ENCODE measurements around the gene USP36. TPM values are rescaled to one million over a fixed set of nuclear protein-coding genes. Genes with fewer than 3 reads are reported as not detected.

Gene USP36
- total RNA-seq, 2 donors from 2014 or later: 31.2 to 66.6 TPM

GRCh38 chr17:78864117-78864516 is 23.5 kb upstream of the USP36 start:
- Histone ChIP-seq H3K4me1 (replicated peaks) (no peaks in the 10 kb centered on the region), H3K36me3 (no peaks in the 10 kb centered on the region), H3K27me3 (replicated peaks; ENCODE audit: insufficient read depth) (no peaks in the 10 kb centered on the region), H3K9me3 (no peaks in the 10 kb centered on the region), H3K27ac (no peak overlapping the region), H3K4me3 (no peak overlapping the region)
- TF ChIP-seq POLR2A (IDR thresholded peaks at IDR 0.05) (no peak), POLR2AphosphoS5 (IDR thresholded peaks at IDR 0.05) (no peak), CTCF (IDR thresholded peaks at IDR 0.05) (no peak)
- DNase-seq (ENCODE audit: low spot score): no peak
- 83% methylated on average over 1 of the region's 1 CpG for WGBS
- intact Hi-C loops (cut with DNase I): no loop called here

GRCh38 chr17:78862073-78863023 is 21.7 kb upstream of the USP36 start:
- intact Hi-C loops (cut with DNase I): no loop called here
- no peaks in the 10 kb centered on the region for H3K9me3 ChIP-seq
- no peak overlapping the region for H3K4me3 ChIP-seq
- H3K36me3 ChIP-seq: no peaks in the 10 kb centered on the region
- TF ChIP-seq POLR2AphosphoS5 (IDR thresholded peaks at IDR 0.05) (peak; percentile 58), CTCF (IDR thresholded peaks at IDR 0.05) (no peak)
- H3K27me3 ChIP-seq (replicated peaks; ENCODE audit: insufficient read depth): no peaks in the 10 kb centered on the region
- peak overlapping the region; percentile 54 to 58 for H3K27ac ChIP-seq
- H3K4me1 ChIP-seq (replicated peaks): no peaks in the 10 kb centered on the region
- WGBS: 70% methylated on average over 17 of the region's 17 CpGs
- DNase-seq (ENCODE audit: low spot score): no peak

- TF ChIP-seq CTCF (IDR thresholded peaks at IDR 0.05): no peak
- no peak for TF ChIP-seq POLR2AphosphoS5 (IDR thresholded peaks at IDR 0.05)
- no peak for TF ChIP-seq POLR2A (IDR thresholded peaks at IDR 0.05)
- no peaks in the 10 kb centered on the region for H3K27me3 ChIP-seq (replicated peaks; ENCODE audit: insufficient read depth)
- no peaks in the 10 kb centered on the region for H3K9me3 ChIP-seq
- no peaks in the 10 kb centered on the region for H3K4me1 ChIP-seq (replicated peaks)
- H3K27ac ChIP-seq: peak overlapping the region; percentile 54 to 58
- no peak overlapping the region for H3K4me3 ChIP-seq
- no peak for DNase-seq (ENCODE audit: low spot score)
- 93% methylated on average over 4 of the region's 4 CpGs for WGBS
- intact Hi-C loops (cut with DNase I): no loop called here
- peaks cover 0 to 3% of the 10 kb centered on the region in 2 donors for H3K36me3 ChIP-seq
Observed at GRCh38 chr17:78861229-78861628, 20.6 kb upstream of the USP36 start.

GRCh38 chr17:78859051-78859450 is 18.4 kb upstream of the USP36 start:
- no peak overlapping the region for H3K4me3 ChIP-seq
- WGBS: 79% methylated on average over 4 of the region's 4 CpGs
- H3K27ac ChIP-seq: no peak overlapping the region
- H3K36me3 ChIP-seq: peaks cover 0 to 4% of the 10 kb centered on the region in 2 donors
- no peak for DNase-seq (ENCODE audit: low spot score)
- TF ChIP-seq POLR2A (IDR thresholded peaks at IDR 0.05) (no peak), POLR2AphosphoS5 (IDR thresholded peaks at IDR 0.05) (no peak), CTCF (IDR thresholded peaks at IDR 0.05) (no peak)
- no peaks in the 10 kb centered on the region for H3K27me3 ChIP-seq (replicated peaks; ENCODE audit: insufficient read depth)
- no peaks in the 10 kb centered on the region for H3K4me1 ChIP-seq (replicated peaks)
- intact Hi-C loops (cut with DNase I): no loop called here
- H3K9me3 ChIP-seq: no peaks in the 10 kb centered on the region

- Histone ChIP-seq H3K27me3 (replicated peaks; ENCODE audit: insufficient read depth) (no peaks in the 10 kb centered on the region), H3K9me3 (no peaks in the 10 kb centered on the region), H3K4me1 (replicated peaks) (no peaks in the 10 kb centered on the region), H3K4me3 (no peak overlapping the region), H3K36me3 (peaks cover 0 to 4% of the 10 kb centered on the region in 2 donors), H3K27ac (no peak overlapping the region)
- no peak for DNase-seq (ENCODE audit: low spot score)
- intact Hi-C loops (cut with DNase I): no loop called here
- WGBS: 94% methylated on average over 9 of the region's 14 CpGs
- no peak for TF ChIP-seq POLR2A (IDR thresholded peaks at IDR 0.05)
Observed at GRCh38 chr17:78857266-78857665, 16.7 kb upstream of the USP36 start.

Measured in prostate gland (tissue), 2 donors.